ENCODE data around the gene BCR. TPM values are rescaled to one million over a fixed set of nuclear protein-coding genes. Genes with fewer than 3 reads are reported as not detected.

Gene BCR
- total RNA-seq, 1 experiment from 2014 or later, result 129 TPM

GRCh38 chr22:23280356-23281052 is 100.2 kb downstream of the BCR start:
- Mint-ChIP-seq H3K4me3 (no peak overlapping the region), H3K4me1 (no peaks in the 10 kb centered on the region; the same call in 1 of the 2 replicates), H3K27me3 (ENCODE audit: low read depth) (no peaks in the 10 kb centered on the region), H3K27ac (peak overlapping the region; percentile 74), H3K36me3 (peaks cover 28% of the 10 kb centered on the region), H3K9me3 (no peaks in the 10 kb centered on the region)
- ChIA-PET CTCF (interaction anchor here (1.6 to 2.3 kb wide), 5 partner anchors 11 to 131 kb away, joined by 6 to 114 read pairs (median 12); partner anchors contain the start of gene BCR), POLR2A (no interaction called here)
- TF ChIP-seq MXD4 (CRISPR knock-in tag; IDR thresholded peaks at IDR 0.05; ENCODE audit: borderline replicate concordance) (no peak), TEAD1 (CRISPR knock-in tag; IDR thresholded peaks at IDR 0.05) (no peak), ESRRA (CRISPR knock-in tag; IDR thresholded peaks at IDR 0.05; ENCODE audit: borderline replicate concordance) (no peak), ZNF121 (CRISPR knock-in tag; IDR thresholded peaks at IDR 0.05) (0 out of 2 replicates have a peak, but pooled peaks have one; percentile 15)
- ATAC-seq (no peak), DNase-seq (ENCODE audit: low spot score) (no peak)

- H3K4me1 Mint-ChIP-seq, result no peaks in the 10 kb centered on the region; the same call in 1 of the 2 replicates
- DNase-seq (ENCODE audit: low spot score), result no peak
- H3K4me3 Mint-ChIP-seq, result no peak overlapping the region
- H3K27ac Mint-ChIP-seq, result peak overlapping the region; percentile 74
- peaks cover 25% of the 10 kb centered on the region for H3K36me3 Mint-ChIP-seq
- POLR2A ChIA-PET, result no interaction called here
- ATAC-seq, result no peak
- no peak for TF ChIP-seq FOXP4 (CRISPR knock-in tag; IDR thresholded peaks at IDR 0.05)
- TF ChIP-seq FOXK1 (CRISPR knock-in tag; IDR thresholded peaks at IDR 0.05), result no peak
- no peak for TF ChIP-seq JUN (CRISPR knock-in tag; IDR thresholded peaks at IDR 0.05)
- no peak for TF ChIP-seq TCF7 (CRISPR knock-in tag; IDR thresholded peaks at IDR 0.05; ENCODE audit: low read depth)
- no peak for TF ChIP-seq ZNF671 (CRISPR knock-in tag; IDR thresholded peaks at IDR 0.05)
- no peak for TF ChIP-seq CTCF (IDR thresholded peaks at IDR 0.05)
- no peak for TF ChIP-seq NR1H2 (CRISPR knock-in tag; IDR thresholded peaks at IDR 0.05)
- no peak for TF ChIP-seq HMGA2 (CRISPR knock-in tag; IDR thresholded peaks at IDR 0.05)
- no peak for TF ChIP-seq PRDM15 (CRISPR knock-in tag; IDR thresholded peaks at IDR 0.05)
- no peak for TF ChIP-seq ZNF396 (CRISPR knock-in tag; IDR thresholded peaks at IDR 0.05; ENCODE audit: borderline replicate concordance)
- no peak for TF ChIP-seq GTF2I (CRISPR knock-in tag; conservative IDR thresholded peaks at IDR 0.05)
- TF ChIP-seq OVOL2 (CRISPR knock-in tag; IDR thresholded peaks at IDR 0.05; ENCODE audit: borderline replicate concordance), result no peak
- no peak for TF ChIP-seq PRRX2 (CRISPR knock-in tag; IDR thresholded peaks at IDR 0.05)
- TF ChIP-seq MXD4 (CRISPR knock-in tag; IDR thresholded peaks at IDR 0.05; ENCODE audit: borderline replicate concordance), result no peak
- TF ChIP-seq MAX (CRISPR knock-in tag; IDR thresholded peaks at IDR 0.05), result no peak
- TF ChIP-seq CDX4 (CRISPR knock-in tag; IDR thresholded peaks at IDR 0.05; ENCODE audit: borderline replicate concordance), result no peak
- CTCF ChIA-PET, result interaction anchor here (1.6 to 2.3 kb wide), 5 partner anchors 11 to 131 kb away, joined by 6 to 114 read pairs (median 12); partner anchors contain the start of gene BCR
- no peaks in the 10 kb centered on the region for H3K9me3 Mint-ChIP-seq
- no peaks in the 10 kb centered on the region for H3K27me3 Mint-ChIP-seq (ENCODE audit: low read depth)
Measured at GRCh38 chr22:23281053-23281405, 100.7 kb downstream of the BCR start.

All from WTC11 (cell line).